Activated T-helper 17 cell treated with anti-CD3 and anti-CD28 coated beads, Interleukin-2, amount 50 U/mL, for 72 hours (primary cell): Measurements from ENCODE around the gene MAML2. TPM values are rescaled to one million over a fixed set of nuclear protein-coding genes. Genes with fewer than 3 reads are reported as not detected.

Experiments
- ATAC-seq: fragments of 150-1000 bp; cut with Tn5 transposase; replicated peaks from 2 replicates; pipeline ENCODE4 v1.10.0; 2021; ENCODE audit warnings: mild to moderate bottlenecking, moderate library complexity
- H3K27ac Mint-ChIP-seq: one replicate; pipeline ENCODE4 v1.8.0; 2022; ENCODE audit warnings: mixed read lengths
- H3K27me3 Mint-ChIP-seq: one replicate; pipeline ENCODE4 v1.8.0; 2022; ENCODE audit warnings: mixed read lengths
- H3K36me3 Mint-ChIP-seq: one replicate; pipeline ENCODE4 v1.8.0; 2022; ENCODE audit warnings: low read depth, mild to moderate bottlenecking, mixed read lengths
- H3K4me1 Mint-ChIP-seq: one replicate; pipeline ENCODE4 v1.8.0; 2022; ENCODE audit warnings: mixed read lengths
- H3K4me3 Mint-ChIP-seq: one replicate; pipeline ENCODE4 v1.8.0; 2022; ENCODE audit warnings: mild to moderate bottlenecking, mixed read lengths
- H3K9me3 Mint-ChIP-seq: one replicate; pipeline ENCODE4 v1.8.0; 2022; ENCODE audit warnings: mixed read lengths
- total RNA-seq, 2 donors: library from RNA; stranded (reverse); gene quantifications; one replicate each; pipeline ENCODE4 v1.2.3, GENCODE V29; 2022

Gene MAML2
- total RNA-seq, 2 donors from 2014 or later, result 11.2 to 17.4 TPM

- Mint-ChIP-seq H3K27ac (no peak overlapping the region), H3K27me3 (no peaks in the 10 kb centered on the region), H3K36me3 (peaks cover 91% of the 10 kb centered on the region), H3K4me1 (peaks cover 6% of the 10 kb centered on the region), H3K4me3 (no peak overlapping the region), H3K9me3 (no peaks in the 10 kb centered on the region)
- peak; percentile 59 for ATAC-seq
Measured at GRCh38 chr11:96357794-96358193, 14.8 kb upstream of the MAML2 start.

DNA sequence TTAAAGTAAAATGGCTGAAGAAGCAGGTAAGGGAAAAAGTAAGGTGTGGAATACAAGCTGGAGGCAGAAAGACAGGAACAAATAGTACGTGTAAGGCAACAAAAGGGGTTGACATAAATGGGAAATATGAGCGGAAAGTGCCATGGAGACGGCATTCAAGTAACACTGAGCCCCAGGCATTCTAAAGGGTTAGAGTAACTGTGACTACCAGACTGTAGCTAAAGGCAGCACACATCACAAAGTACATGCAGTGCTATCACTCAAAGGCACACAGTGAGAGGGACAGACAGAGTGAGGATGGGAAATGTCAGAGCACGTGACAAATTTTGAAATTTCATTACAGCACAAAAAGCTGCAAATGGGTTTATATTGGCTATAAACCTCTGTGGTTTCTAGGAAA lies 13.9 kb upstream of the MAML2 start:
- no peak overlapping the region for H3K4me3 Mint-ChIP-seq
- no peak overlapping the region for H3K27ac Mint-ChIP-seq
- H3K36me3 Mint-ChIP-seq, result peaks cover 91% of the 10 kb centered on the region
- no peaks in the 10 kb centered on the region for H3K9me3 Mint-ChIP-seq
- no peak for ATAC-seq
- no peaks in the 10 kb centered on the region for H3K27me3 Mint-ChIP-seq
- H3K4me1 Mint-ChIP-seq, result peaks cover 6% of the 10 kb centered on the region

DNA sequence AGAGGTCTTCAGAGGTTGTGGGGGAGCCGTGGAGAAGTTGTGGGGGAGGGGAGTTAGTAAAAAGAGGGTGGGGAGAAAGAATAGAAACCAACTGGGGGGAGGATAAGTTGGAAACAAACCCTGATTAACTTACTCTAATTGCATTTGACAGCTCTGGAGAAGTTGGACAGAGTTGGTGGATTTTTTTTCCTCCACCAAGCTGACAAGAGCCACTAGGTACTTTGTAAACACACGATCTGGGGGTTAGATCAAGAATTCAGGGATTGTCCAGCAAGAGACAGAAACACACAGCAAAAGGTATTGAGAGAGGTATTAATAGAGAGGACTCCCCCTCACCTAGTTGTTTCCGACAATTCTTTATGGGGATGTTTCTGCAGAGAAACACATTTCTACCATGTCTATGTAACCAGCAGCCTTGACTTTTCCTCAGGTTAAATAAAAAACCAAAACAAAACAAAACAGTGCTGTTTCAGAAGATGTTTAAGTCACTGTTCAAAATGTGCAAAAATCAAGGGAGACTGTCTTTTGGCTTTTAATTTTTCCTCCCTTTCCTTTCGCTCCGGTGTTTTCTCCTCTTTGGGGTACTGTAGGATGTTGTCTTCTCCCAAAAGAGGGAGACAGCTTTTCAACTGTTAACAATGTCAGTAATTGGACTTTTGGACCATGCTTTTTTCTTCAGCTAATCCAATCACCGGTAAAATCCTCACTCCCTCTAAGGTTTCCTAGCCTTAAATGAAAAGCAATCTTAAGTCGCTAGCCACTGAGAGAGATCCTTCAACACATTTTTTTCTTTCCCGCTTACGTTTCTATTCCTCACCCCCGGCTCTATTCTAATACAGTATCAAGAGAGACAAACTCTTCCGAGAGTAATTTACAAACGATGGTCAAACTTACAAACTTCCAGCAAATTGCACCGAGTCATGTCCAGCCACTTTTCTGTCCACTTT lies 708 bp downstream of the MAML2 start:
- ATAC-seq, result no peak
- Mint-ChIP-seq H3K4me3 (peak overlapping the region; percentile 94), H3K27ac (peak overlapping the region; percentile 88), H3K36me3 (peaks cover 34% of the 10 kb centered on the region), H3K27me3 (no peaks in the 10 kb centered on the region), H3K9me3 (no peaks in the 10 kb centered on the region), H3K4me1 (peaks cover 24% of the 10 kb centered on the region)

DNA sequence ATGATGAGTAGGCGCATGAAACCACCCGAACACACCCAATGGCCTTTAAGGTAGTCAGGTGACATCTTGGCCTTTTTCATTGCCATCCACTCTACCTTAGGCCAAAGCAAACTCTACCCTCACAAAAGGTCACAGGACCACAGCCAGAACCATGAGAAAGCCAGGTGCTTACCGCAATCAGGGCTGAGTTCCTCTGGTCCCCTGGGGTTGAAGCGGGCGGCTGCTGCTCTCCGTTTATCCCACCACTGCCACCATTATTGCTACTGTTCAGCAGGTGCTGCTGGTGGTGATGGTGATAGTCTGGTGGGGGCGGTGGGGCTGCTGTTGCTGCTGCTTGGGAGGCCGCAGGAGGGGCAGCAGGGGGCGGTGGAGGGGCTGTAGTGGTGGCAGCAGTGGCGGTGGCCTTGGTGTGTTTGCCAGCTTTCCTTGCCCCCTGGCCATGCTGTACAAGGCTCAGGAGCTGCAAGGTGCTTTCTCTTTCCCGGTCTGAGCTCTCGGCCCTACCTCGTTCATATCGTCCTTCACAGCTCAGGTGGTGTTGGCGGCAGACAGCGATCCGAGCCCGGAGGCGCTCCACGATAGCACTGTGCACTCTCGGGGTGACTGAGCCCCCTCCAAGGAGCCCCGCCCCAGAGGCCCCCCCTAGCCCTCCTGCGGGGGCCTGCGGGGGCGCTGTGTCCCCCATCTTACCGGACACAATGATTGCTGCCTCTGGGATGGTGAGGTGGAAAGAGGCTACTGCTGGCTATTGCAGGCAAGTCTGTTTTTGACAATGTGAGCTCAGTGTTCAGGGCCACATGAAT lies 1.6 kb downstream of the MAML2 start:
- H3K4me1 Mint-ChIP-seq, result peaks cover 26% of the 10 kb centered on the region
- peak overlapping the region; percentile 94 for H3K4me3 Mint-ChIP-seq
- no peaks in the 10 kb centered on the region for H3K9me3 Mint-ChIP-seq
- peak overlapping the region; percentile 88 for H3K27ac Mint-ChIP-seq
- H3K27me3 Mint-ChIP-seq, result no peaks in the 10 kb centered on the region
- ATAC-seq, result peak; percentile 28
- H3K36me3 Mint-ChIP-seq, result peaks cover 39% of the 10 kb centered on the region

- no peak for ATAC-seq
- peaks cover 30% of the 10 kb centered on the region for H3K4me1 Mint-ChIP-seq
- peaks cover 48% of the 10 kb centered on the region for H3K36me3 Mint-ChIP-seq
- no peaks in the 10 kb centered on the region for H3K9me3 Mint-ChIP-seq
- H3K27me3 Mint-ChIP-seq, result no peaks in the 10 kb centered on the region
- H3K27ac Mint-ChIP-seq, result peak overlapping the region; percentile 88
- peak overlapping the region; percentile 94 for H3K4me3 Mint-ChIP-seq
Measured at GRCh38 chr11:96340555-96340885, 2.5 kb downstream of the MAML2 start.

DNA sequence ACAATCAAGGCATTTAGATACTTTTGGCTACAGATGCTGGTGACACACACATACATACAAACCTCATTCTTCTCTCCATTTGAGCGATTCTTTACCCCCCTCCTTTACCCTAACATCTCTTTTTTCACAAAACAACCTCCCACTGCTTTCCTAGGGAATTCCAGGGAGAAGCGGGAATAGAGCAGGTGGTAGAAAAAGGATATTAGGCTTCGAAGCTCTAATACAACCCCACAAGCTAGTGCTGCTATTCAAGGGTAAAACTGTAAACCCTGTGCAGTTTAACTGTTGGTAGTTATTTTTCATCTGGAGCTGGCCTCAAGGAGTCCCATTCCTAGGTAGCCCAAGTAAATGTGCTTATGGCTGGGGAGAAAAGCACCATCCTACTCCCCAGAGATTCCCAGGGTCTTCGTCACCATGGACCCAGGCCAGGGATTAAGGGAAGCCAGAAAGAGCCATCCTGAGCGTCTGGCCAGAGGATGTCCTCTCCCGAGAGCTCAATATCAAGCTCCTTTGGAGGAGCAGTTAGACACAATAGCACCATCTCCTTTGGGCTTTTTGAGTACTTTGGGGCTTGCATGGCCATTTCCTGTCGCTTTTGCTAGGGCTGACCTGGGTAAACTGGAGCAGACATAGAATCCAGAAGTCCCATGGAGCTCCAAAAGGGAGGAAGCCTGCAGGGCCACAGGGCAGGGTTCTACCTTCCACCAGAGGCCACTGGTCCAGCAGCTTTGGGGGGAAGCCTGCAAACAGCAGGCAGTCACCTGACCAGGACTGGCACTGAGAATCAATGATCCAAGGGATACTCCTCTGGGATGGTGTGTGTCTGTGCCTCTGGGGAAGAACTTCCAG lies 3.1 kb downstream of the MAML2 start:
- H3K36me3 Mint-ChIP-seq, result peaks cover 54% of the 10 kb centered on the region
- H3K9me3 Mint-ChIP-seq, result no peaks in the 10 kb centered on the region
- H3K4me3 Mint-ChIP-seq, result peak overlapping the region; percentile 94
- no peaks in the 10 kb centered on the region for H3K27me3 Mint-ChIP-seq
- peak overlapping the region; percentile 96 for H3K27ac Mint-ChIP-seq
- no peak for ATAC-seq
- peaks cover 34% of the 10 kb centered on the region for H3K4me1 Mint-ChIP-seq

- Mint-ChIP-seq H3K4me1 (peaks cover 37% of the 10 kb centered on the region), H3K4me3 (peak overlapping the region; percentile 94), H3K36me3 (peaks cover 62% of the 10 kb centered on the region), H3K27ac (peak overlapping the region; percentile 96), H3K9me3 (no peaks in the 10 kb centered on the region), H3K27me3 (no peaks in the 10 kb centered on the region)
- ATAC-seq, result peak; percentile 27
Measured at GRCh38 chr11:96338910-96339705, 3.9 kb downstream of the MAML2 start.

DNA sequence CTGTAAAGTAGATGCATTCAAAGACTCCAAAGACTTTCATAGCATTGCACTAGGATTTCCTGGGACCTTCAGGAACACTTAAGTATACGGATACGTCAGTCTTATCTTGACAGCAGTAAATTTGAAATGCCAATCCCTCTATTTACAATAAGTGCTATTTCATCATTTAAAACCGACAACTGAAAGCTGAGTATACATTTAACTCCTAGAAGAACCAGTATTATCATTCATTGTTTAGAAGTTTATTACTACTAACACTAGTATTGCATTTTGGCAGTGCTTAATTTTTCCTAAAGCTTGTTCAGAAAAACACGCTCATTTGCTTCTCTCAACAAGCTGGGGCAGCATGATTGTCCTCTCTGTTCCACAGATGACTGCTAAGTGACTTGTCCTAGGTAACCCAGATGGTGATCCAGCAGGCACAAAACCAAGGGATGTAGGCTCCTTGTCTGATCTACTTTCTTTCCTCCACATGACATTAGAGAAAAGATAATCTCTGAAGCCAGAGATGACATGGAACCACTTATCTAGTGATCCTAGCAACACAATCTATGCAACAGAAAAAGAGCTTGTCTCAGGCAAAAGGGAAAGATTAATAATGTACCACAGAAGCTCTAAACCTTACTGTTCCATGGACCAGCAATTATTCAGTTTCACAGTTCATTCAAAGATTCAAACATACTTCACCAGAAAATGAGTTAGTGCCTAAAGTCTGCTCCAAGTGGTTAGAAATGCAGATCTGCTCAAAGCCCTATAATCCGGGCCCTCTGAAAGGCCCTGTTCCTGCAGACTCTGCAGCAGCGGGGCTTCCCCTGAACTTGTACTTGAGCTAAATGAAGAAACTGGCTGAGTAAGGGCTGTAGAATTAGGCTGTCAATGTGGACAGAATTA lies 5.2 kb downstream of the MAML2 start:
- peaks cover 63% of the 10 kb centered on the region for H3K36me3 Mint-ChIP-seq
- peaks cover 42% of the 10 kb centered on the region for H3K4me1 Mint-ChIP-seq
- peak overlapping the region; percentile 96 for H3K27ac Mint-ChIP-seq
- H3K27me3 Mint-ChIP-seq, result no peaks in the 10 kb centered on the region
- no peaks in the 10 kb centered on the region for H3K9me3 Mint-ChIP-seq
- H3K4me3 Mint-ChIP-seq, result peak overlapping the region; percentile 94
- ATAC-seq, result peak; percentile 50

DNA sequence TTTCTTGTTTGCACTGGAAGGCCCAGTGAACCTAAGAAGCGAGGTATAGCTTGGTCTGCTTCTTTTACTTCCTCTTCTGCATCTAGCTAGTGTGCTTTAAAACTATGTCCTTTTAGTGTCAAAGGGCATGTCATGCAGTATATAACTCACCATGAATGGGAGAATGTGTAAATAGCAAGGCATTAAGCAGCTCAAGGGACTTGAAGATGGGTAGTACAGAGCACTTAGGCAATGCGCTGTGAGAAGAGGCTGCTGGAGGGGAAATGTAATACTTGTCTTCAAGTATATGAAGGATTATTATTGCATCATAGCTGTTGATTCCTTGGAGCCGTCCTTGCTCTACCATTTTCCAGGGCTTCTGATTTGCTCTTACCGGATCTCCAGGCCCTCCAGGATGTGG lies 7.6 kb downstream of the MAML2 start:
- Mint-ChIP-seq H3K27me3 (no peaks in the 10 kb centered on the region), H3K4me1 (peaks cover 55% of the 10 kb centered on the region), H3K36me3 (peaks cover 50% of the 10 kb centered on the region), H3K4me3 (no peak overlapping the region), H3K27ac (no peak overlapping the region), H3K9me3 (no peaks in the 10 kb centered on the region)
- ATAC-seq, result no peak

- Mint-ChIP-seq H3K27me3 (no peaks in the 10 kb centered on the region), H3K27ac (no peak overlapping the region), H3K4me3 (no peak overlapping the region), H3K9me3 (no peaks in the 10 kb centered on the region), H3K4me1 (peaks cover 62% of the 10 kb centered on the region), H3K36me3 (peaks cover 51% of the 10 kb centered on the region)
- no peak for ATAC-seq
Measured at GRCh38 chr11:96334219-96334618, 8.8 kb downstream of the MAML2 start.

GRCh38 chr11:96333191-96333719 lies 9.7 kb downstream of the MAML2 start:
- H3K36me3 Mint-ChIP-seq, result peaks cover 53% of the 10 kb centered on the region
- peaks cover 62% of the 10 kb centered on the region for H3K4me1 Mint-ChIP-seq
- H3K27me3 Mint-ChIP-seq, result no peaks in the 10 kb centered on the region
- no peak overlapping the region for H3K27ac Mint-ChIP-seq
- H3K9me3 Mint-ChIP-seq, result no peaks in the 10 kb centered on the region
- no peak for ATAC-seq
- peak overlapping the region; percentile 31 for H3K4me3 Mint-ChIP-seq

DNA sequence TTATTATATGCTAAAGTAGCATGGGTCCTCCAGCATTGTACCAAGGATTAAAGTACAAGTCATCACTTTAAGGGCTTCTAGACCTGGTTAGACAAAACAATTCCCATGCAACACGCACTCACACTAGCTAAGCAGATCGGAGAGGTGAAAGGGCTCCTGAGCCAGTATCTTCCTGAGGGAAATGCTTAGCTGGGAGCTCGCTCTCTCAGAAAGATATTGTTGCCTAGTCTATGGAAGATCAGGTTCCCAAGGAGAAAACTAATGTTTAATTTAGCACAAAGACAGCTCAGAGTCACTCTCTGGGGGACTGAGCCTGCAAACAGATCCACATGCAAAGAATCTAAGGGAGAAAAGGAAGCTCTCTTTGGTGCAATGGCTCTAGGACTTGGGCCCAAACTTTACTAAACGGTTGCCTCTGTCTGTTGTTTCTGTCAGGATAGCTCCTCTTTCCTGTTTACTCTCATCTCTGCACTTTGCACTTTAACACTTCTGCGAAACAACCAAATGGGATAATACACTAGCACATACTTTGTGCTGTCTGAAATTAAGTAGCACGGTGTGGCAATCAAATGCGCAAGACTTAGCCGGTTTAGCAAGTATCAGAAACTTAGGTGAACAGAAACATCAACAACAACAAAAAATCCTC lies 10.7 kb downstream of the MAML2 start:
- Mint-ChIP-seq H3K36me3 (peaks cover 49% of the 10 kb centered on the region), H3K9me3 (no peaks in the 10 kb centered on the region), H3K27ac (peak overlapping the region; percentile 1), H3K4me3 (peak overlapping the region; percentile 31), H3K4me1 (peaks cover 52% of the 10 kb centered on the region), H3K27me3 (no peaks in the 10 kb centered on the region)
- ATAC-seq, result no peak
